Measurements from ENCODE around the gene NECTIN2.

GRCh38 chr19:44796701-44797115 lies 49.4 kb upstream of the NECTIN2 start:
- TF ChIP-seq, protein P1, sequence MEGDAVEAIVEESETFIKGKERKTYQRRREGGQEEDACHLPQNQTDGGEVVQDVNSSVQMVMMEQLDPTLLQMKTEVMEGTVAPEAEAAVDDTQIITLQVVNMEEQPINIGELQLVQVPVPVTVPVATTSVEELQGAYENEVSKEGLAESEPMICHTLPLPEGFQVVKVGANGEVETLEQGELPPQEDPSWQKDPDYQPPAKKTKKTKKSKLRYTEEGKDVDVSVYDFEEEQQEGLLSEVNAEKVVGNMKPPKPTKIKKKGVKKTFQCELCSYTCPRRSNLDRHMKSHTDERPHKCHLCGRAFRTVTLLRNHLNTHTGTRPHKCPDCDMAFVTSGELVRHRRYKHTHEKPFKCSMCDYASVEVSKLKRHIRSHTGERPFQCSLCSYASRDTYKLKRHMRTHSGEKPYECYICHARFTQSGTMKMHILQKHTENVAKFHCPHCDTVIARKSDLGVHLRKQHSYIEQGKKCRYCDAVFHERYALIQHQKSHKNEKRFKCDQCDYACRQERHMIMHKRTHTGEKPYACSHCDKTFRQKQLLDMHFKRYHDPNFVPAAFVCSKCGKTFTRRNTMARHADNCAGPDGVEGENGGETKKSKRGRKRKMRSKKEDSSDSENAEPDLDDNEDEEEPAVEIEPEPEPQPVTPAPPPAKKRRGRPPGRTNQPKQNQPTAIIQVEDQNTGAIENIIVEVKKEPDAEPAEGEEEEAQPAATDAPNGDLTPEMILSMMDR (conservative IDR thresholded peaks at IDR 0.05): no peak
- no peak for TF ChIP-seq EZH2 (IDR thresholded peaks at IDR 0.05; ENCODE audit: low read depth)
